DMS114 treated with DMSO at 0.1 percent for 48 hours (cell line): ENCODE results near the gene STYXL1.
"Not testable (repeated sequence)": the region's sequence is repeated elsewhere in the genome, so short reads cannot be mapped to it uniquely, and the experiment has no call there.

Experiments used
- DNase-seq: peaks from one replicate; lab custom pipeline; 2025; ENCODE audit not compliant: unreplicated experiment; lab: John Stamatoyannopoulos, UW

Gene STYXL1, protein sequence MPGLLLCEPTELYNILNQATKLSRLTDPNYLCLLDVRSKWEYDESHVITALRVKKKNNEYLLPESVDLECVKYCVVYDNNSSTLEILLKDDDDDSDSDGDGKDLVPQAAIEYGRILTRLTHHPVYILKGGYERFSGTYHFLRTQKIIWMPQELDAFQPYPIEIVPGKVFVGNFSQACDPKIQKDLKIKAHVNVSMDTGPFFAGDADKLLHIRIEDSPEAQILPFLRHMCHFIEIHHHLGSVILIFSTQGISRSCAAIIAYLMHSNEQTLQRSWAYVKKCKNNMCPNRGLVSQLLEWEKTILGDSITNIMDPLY

DNA sequence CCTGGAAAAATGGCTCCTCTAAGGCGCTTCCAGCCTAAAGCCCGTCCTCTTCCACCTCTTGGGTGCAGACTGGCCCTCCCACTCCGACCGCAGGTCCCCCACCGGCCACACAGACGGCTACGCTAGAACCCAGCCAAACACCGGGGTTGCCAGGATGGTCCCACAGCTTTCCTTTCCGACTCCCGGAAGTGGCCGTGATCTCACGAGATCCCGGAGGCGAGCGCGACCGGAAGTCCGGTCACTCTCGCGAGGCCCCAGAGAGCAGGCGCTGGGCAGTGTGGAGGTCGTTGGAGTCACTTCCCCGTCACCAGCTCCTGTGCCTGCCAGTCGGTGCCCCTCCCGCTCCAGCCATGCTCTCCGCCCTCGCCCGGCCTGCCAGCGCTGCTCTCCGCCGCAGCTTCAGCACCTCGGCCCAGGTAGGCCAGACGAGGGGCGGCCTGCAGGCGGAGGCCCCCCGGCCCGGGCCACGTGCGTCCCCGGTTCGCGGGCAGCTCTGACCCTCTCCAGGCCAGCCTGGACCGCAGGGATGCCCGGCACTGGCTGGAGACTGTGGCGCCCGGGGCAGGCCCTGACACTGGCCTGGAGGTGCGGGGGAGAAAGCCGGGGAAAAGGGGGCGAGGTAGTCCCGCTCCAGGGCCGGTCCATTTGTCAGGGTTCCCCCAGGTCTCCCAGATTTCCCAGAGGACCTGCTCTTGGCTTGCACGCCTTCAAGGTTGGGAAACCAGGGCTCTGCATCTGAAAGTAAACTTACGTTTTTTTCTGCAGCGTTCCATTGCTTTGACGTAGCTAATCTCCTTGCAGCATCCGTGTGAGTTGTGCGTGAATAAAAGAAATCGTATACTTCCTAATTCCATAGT is at the start of gene STYXL1, which contains the start of gene MDH2:
STYXL1 (minus strand) TSS at position 190 of the 857 bp plus-strand sequence. CDS start 17,477 bp downstream, outside the sequence.
MDH2 (plus strand) TSS at position 296 of the 857 bp plus-strand sequence; CDS start at position 351, 55 bp downstream.
- peak; percentile 83 for DNase-seq

GRCh38 chr7:76095908-76096307 is 48.1 kb upstream of the STYXL1 start:
- DNase-seq = no peak

DNA sequence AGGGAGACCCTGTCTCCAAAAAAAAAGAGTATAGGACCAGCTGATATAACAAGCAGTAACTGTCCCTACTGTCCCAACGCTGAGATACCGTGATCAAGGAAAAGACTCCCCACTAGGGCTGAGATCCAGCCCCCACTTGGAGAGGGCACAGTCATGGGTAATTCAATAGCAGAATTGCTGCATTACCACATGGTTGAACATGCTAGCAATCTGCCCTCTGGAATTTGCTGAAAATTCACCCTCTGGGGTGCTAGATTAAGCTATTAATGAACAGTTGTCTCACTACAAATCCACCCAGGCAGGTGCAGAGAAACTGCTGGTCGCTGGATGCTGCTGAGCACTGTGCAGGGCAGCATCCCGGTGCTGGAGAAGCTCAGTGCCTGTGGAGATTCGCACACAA is 46.5 kb upstream of the STYXL1 start:
- not testable (repeated sequence) for DNase-seq

GRCh38 chr7:76093531-76093930 is 45.7 kb upstream of the STYXL1 start:
- not testable (repeated sequence) for DNase-seq

DNA sequence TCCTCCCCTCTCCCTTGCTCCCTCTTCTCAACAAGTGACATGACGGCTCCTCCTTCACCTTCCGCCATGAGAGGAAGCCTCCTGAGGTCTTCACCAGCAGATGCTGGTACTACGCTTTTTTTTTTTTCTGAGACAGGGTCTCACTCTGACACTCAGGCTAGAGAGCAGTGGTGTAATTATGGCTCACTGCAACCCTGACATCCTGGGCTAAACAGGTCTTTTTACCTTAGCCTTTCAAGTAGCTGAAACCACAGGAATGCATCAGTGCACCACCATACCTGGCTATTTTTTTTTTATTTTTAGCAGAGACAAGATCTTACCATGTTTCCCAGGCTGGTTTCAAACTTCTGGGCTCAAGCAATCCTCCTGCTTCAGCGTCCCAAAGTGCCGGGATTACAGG is 43.7 kb upstream of the STYXL1 start:
- no peak for DNase-seq

DNA sequence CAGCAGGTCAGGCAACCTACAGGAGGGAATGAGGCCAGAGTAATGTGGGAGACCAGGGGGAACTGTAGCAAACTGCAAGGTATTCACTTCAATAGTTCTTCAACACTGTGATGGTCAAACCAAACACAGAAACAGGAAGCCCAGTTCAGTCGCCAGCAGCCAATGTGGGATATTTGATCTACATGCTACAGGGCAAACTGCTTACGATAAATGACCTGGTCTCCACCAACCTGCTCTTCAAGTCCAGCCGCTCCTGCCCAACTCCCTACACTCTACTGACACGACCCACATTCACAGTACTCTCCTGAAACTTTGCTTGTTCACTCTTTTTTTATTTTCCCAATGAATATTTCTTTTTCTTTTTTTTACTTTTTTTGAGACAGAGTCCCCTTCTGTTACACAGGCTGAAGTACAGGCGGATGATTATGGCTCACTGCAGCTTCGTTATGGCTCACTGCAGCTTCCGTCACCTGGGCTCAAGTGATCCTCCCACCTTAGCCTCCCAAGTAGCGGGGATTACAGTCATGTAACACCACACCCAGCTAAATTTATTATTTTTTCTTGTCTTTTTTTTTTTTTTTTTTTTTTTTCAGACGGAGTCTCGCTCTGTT is 42.2 kb upstream of the STYXL1 start:
- DNase-seq = no peak

- not testable (repeated sequence) for DNase-seq
These were observed 39.6 kb upstream of the STYXL1 start for GRCh38 chr7:76087362-76087791.

DNA sequence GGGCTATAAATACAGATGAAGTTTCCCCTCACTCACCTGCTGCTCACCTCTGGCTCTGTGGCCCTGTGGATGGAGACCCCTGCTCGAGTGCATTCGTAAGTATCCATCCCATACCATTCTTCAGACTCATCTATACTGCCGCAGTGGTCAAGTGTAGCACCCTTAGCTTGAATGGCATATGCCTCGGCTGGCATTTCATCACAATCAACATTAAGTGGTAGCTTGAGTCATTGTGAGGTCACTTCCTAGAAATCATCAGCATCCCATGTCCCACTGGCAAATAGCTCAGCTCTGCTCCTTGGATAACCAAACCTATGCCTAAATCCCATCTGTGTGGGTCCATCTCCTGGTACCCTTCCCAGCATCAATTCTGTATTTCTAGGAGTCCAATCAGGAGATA is 38.3 kb upstream of the STYXL1 start:
- no peak for DNase-seq

DNA sequence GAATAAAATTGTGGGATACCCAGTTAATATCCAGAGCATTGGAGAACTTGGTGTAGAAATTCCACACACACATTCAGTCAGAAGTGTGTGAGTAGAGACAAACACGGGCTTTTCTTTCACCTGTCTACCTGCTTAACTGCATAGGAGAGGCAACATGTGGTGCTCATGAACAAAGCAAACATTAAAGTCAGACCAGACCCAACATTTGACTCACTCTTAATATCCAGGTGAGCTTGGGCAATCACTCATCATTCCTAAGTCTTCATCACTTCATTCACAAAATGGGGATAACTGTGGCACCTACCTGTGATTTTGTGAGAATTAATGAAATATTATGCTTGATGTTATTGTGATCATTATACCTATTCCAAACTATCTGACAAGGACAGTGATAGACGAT is 36.3 kb upstream of the STYXL1 start:
- DNase-seq = not testable (repeated sequence)

DNA sequence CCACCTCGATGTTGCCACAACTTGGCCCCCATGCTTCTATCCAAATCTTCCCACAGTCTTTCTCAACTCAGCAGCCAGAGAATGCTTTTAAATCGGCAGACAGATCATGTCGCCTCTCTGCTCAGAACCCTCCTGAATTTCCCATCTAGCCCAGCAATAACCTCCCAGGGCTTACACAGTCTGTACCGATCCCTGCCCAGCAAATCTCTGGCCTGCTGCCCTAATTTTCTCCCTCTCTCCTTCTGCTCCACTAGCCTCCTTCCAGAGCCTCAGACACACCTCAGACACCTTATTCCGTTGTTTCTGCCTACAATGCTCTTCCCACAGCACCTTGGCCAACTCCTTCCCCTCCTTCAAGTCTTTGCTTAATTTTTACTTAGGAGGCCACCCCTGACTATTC is 32.4 kb upstream of the STYXL1 start:
- no peak for DNase-seq

- DNase-seq = no peak
These were observed 29.6 kb upstream of the STYXL1 start for GRCh38 chr7:76077435-76077834.

DNA sequence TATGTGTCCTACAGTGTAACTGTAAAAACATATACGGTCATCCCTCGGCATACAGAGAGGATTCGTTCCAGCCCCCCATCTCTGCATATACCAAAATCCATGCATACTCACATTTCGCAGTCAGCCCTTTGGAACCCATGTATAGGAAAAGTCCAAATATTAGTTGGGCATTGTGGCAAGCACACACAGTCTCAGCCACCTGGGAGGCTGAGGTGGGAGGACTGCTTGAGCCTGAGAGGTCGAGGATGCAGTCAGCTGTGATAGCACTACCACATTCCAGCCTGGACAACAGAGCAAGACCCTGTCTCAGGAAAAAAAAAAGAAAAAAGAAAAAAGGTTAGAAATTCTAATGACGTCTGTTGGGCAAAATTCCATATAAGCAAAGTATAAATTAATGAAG is 29.2 kb upstream of the STYXL1 start:
- DNase-seq = no peak

DNA sequence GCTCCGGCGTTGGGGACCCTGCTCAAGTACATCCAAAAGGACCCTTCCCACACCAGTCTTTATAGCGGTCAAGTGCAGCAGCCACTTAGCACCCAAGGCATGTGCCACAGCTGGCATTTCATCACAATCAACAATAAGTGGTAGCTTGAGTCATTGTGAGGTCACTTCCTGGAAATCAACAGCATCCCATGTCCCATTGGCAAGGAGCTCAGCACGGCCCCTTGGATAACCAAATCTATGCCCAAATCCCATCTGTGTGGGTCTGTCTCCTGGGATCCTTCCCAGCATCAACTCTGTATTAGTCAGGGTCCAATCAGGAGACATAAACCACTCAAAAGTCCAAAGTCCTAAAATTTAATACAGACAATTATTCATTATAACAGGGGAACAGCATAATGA is 27.2 kb upstream of the STYXL1 start:
- DNase-seq = no peak

- no peak for DNase-seq
These were observed 26.6 kb upstream of the STYXL1 start for GRCh38 chr7:76074306-76074971.

- DNase-seq = no peak
These were observed 25.7 kb upstream of the STYXL1 start for GRCh38 chr7:76073335-76073990.

GRCh38 chr7:76072243-76073148 is 24.7 kb upstream of the STYXL1 start:
- DNase-seq = no peak

DNA sequence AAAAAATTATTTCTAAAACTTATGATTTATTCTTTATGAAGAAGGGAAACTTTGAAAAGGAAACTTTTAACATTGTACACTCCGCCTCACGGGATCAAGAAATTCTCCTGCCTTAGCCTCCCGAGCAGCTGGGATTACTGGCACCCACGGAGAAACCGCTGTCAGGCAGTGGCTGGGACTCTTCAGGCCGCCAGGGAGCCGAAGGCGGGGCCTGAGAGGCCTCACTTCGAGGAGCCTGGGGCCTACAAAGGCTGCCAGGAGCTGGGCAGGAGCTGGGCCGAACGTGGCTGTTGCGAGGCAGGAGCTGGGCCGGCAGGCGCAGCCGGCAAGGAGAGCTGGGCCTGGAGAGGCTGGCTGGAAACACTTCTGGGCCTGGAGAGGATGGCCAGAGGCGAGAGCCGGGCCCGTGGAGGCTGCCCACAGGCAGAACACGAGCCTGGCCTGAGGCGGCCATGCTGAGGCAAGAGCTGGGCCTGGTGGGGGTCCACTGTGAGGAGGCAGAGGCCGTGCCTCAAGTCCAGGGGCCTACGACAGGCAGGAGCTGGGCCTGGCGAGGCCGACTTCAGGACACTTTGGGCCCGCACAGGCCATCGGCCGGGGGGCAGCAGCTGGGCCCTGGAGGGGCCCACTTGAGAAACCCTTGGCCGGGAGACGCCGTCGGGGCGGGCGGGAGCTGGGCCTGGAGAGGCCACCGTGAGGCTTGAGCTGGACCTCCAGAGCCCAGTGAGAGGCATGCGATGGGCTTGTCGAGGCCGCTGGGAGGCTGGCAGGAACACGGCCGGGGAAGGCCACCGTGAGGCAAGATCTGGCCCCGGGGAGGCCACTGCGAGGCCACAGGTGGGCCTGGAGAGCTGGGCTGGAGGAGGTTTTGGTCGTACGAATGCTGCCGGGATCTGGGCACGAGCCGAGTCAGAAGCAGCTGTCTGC is 23.8 kb upstream of the STYXL1 start:
- no peak for DNase-seq

GRCh38 chr7:76069238-76069638 is 21.4 kb upstream of the STYXL1 start:
- DNase-seq = no peak
